Lung microvascular endothelial cell (primary cell): ENCODE results near the gene SYT7. TPM values are rescaled to one million over a fixed set of nuclear protein-coding genes. Genes with fewer than 3 reads are reported as not detected.

ENCODE experiments used
- DNase-seq, 2 donors: peaks; one replicate each; pipeline versions ENCODE4 v3.0.0 to v3.0.0-alpha.2; 2010; ENCODE audit warnings: low read depth in 2 of 2
- total RNA-seq: library from RNA; depleted of rRNA; stranded (reverse); fragments of >200 nt; gene quantifications from 2 replicates; pipeline ENCODE4 v1.2.1, GENCODE V29; 2014

Gene SYT7
- total RNA-seq, 1 donor from 2014 or later: 0.20 TPM

DNA sequence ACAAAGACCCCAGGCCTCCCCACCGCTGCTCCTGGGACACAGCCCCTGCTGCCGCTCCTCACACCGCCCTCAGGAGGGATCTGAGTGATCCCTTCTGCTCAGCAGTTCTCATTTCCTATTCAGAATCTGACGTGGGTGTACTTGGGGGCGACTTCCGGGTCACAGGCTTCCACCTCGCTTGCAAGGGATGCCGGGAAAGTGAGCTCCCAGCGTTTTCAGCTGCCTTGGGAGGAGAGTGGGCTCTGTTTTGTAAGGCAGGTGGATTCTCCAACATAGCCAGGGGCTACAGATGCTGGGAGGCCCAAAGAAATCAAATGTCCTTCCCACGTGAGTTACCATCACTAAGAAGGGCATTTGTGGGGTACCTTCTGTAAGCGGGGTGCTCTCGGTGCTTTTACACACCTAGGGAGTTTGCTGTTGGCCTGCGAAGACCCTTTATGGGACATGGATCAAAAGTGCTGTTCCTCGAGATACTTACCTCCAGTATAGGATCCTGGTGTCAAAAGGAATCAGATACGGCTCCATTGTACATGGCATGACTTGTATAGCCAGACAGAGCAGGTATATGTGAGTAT, 82.0 kb downstream of the SYT7 start:
- DNase-seq: no peak

GRCh38 chr11:61497876-61498275, 83.0 kb downstream of the SYT7 start:
- no peak for DNase-seq

DNA sequence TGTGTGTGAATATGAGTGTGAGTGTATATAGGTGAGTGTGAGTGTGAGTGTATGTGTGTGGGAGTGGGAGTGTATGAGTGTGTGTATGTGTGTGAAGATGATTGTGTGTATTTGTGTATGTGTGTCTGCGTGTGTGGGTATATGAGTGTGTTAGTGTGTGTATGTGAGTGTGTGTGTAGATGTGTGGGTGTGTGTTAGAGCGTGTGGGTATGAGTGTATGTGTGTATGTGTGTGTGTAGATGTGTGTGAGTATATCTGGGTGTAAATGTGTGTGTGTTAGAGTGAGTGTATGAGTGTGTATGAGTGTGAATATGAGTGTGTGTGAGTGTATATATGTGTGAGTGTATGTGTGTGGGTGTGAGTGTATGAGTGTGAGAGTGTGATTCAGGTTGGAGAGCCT, 83.4 kb downstream of the SYT7 start:
- no peak for DNase-seq

DNA sequence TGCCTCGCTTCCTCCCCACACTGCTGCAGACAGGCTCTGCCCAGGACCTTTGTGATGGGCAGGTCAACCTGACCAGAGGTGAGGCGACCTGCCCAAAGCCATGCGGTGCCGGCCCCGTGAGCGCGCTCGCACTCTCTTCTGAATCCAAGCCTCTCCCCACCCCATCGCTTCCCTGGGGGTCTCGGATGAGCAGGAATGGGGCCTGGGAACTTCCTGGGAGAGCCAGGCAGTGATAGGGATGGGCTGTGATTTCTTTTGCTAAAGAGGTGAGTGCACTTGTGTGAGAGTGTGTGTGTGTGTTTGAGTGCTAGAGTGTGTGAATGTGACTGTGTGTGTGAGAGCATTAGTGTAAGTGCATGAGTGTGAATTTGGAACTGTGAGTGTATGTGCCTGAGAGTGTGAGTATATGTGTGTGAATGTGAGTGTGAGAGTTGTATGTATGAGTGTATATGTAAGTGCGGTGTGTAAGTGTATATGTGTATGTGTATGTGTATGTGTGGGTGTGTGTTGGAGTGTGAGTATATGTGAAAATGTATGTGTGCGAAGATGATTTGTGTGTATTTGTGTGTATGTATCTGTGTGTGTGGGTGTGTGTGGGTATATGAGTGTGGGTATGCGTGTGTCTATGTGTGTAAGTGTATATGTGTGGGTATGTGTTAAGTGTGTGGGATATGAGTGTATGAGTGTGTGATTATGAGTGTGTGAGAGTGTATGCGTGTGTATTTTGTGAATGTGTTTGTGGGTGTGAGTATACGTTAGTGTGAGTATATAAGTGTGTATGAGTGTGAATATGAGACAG, 84.1 kb downstream of the SYT7 start:
- no peak for DNase-seq

GRCh38 chr11:61495801-61496601, 84.9 kb downstream of the SYT7 start:
- no peak for DNase-seq

GRCh38 chr11:61494381-61494961, 86.4 kb downstream of the SYT7 start:
- no peak for DNase-seq

- no peak for DNase-seq
These were observed 89.0 kb downstream of the SYT7 start for GRCh38 chr11:61491736-61492395.

GRCh38 chr11:61489833-61490721, 90.8 kb downstream of the SYT7 start:
- DNase-seq: no peak

DNA sequence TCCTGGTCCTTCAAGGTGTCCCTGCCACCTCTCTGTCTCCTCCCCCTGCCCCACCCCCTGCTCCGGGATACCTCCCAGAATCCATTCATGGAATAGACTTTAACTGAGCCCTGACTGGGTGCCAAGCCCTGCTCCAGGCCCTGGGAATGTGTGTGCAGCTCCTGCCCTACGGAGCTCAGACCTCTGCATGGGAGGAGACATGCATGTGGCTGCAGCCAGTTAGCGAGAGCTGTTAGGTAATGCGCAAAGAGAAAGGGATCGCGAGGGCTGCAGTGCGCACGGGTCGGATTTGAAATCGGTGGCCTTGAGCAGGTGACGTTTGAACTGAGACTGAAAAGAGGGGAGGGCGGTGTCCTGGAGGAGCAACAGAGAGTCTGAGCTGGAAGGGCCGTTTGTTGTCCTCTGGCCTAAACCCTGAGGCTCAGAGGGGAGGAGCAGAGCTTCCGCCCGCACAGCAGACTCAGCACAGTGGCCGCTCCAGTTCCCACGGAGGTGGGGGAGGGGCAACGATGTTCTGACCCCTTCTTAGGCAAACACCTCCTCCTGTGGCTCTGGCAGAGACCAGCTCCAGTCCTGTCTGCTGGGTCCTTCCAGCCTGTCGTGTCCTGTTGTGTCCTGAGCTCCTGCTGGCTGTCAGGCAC, 92.1 kb downstream of the SYT7 start:
- peak in 1 of 2 donors; percentile 42 for DNase-seq

- no peak for DNase-seq
These were observed 93.4 kb downstream of the SYT7 start for GRCh38 chr11:61487342-61488025.

DNA sequence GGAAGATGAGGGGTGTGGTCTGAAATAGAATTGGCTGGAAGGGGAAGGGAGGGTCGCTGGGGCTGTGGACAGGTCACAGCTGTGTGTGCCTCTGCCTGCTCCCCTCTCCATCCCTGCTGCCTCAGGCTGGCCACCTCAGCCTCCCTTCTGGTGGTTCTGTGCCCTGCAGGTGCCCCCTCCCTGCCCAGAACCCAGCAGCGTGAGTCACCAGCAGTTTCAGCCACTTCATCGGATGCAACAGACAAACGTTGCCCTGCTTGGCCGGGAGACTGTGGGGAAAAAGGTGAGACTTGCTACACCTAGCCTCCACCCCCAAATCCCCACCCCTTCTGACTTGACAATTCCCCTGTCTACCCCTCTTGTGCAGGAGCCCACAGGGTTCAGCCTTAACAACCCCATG, 94.1 kb downstream of the SYT7 start:
- DNase-seq: no peak

DNA sequence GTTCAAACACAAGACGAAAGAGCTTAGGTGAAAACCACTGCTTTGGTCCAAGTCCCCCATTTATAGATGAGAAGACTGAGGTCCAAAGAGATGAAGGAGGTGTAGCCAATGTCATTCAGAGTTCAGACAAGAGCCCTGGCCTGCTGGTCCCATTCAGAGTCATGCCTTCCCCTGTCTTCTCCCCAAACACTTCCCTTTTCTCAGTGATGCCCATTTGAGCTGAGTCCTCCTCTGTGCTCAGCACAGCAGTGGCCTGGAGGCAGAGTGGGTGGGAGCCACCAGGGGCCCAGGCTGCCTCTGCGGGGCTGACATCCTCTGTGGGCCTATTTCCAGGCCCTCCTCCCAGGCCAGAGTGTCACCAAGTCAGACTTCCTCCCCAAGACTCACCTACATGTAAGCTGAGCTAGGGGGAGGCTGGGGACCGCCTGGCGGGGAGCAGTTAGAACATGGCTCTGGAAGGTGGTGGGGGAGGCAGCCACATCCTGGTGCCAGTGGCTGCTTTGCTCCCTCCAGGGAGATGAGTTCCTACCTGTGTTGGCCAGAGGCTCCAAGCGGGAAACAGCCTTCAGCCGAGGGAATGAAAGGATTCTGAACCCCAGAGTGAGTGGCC, 94.8 kb downstream of the SYT7 start:
- DNase-seq: no peak

DNA sequence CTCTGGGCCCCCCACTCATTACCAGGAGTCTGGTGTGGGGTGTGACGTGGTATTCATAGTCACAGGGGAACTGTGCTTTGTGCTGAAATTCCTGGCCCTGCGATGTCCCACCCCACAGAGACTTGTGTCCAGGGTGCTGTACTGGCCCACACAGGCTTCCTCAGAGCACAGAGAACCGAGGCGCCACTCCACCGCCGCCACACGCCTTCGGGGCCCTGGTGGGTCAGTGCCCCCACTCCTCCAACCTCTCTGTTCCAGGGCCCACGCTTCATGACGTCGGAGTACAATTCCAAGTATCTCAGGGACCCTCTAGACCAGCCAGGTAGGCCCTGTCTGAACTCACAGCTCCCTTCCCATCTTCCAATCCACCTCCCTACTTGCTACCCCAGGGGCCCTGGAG, 95.8 kb downstream of the SYT7 start:
- DNase-seq: no peak

DNA sequence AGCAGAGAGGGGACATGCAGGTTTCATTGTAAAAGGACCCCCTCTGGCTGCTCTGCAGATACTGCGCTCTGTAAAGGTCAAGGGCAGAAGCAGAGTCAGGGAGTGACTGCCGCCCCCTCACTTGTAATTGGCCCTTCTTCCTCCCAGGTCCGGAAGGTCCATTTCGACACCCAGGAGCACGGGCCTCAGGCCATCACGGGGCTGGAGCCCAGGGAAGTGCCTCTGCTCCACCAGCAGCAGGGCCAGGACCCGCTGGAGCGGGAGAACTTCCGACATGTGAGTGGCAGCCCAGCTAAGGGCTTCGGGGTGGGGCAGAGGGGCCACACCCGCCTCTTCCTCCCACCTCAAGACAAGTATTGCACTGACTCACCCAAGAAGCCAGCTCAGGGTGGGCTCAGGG, 96.3 kb downstream of the SYT7 start:
- no peak for DNase-seq

- DNase-seq: peak; percentile 20 to 35
These were observed 98.4 kb downstream of the SYT7 start for GRCh38 chr11:61482513-61482912.

GRCh38 chr11:61481806-61482205, 99.1 kb downstream of the SYT7 start:
- no peak for DNase-seq

GRCh38 chr11:61480994-61481335, 99.9 kb downstream of the SYT7 start:
- DNase-seq: peak in 1 of 2 donors; percentile 19

DNA sequence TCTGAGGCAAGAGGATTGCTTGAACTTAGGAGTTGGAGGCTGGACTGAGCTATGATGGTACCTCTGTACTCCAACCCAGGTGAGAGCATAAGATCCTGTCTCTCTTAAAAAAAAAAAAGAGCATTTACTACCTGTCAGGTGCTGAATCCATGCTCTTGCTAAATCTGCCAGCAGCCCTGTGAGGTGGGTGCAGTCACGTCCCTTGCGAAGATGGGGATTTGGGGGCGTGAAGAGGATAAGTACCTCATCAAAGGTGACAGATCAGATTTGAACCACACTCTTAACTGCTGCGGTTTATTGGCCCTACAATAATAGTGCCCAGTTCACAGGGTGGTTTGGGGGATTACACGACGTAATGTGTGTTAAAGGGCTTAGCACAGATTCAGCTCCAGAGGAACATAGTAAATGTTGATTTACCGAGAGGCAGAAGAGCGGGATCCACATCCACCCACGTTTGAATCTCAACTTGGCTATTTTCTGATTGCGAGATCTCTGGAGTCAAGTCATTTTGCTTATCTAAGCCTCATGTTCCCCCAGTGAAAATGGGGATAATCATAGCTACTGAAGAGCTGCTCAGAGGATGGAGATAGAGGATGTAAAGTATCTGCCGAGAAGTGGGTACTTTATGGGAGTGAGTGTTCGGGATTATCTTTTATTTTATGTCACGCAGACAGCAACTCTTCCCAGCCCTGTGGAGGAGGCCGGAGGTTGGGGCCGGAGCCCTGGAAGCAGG, 100.4 kb downstream of the SYT7 start:
- DNase-seq: no peak
